ENCODE results near the gene NRF1.
"Not testable (repeated sequence)": the region's sequence is repeated elsewhere in the genome, so short reads cannot be mapped to it uniquely, and the experiment has no call there.

Gene NRF1

DNA sequence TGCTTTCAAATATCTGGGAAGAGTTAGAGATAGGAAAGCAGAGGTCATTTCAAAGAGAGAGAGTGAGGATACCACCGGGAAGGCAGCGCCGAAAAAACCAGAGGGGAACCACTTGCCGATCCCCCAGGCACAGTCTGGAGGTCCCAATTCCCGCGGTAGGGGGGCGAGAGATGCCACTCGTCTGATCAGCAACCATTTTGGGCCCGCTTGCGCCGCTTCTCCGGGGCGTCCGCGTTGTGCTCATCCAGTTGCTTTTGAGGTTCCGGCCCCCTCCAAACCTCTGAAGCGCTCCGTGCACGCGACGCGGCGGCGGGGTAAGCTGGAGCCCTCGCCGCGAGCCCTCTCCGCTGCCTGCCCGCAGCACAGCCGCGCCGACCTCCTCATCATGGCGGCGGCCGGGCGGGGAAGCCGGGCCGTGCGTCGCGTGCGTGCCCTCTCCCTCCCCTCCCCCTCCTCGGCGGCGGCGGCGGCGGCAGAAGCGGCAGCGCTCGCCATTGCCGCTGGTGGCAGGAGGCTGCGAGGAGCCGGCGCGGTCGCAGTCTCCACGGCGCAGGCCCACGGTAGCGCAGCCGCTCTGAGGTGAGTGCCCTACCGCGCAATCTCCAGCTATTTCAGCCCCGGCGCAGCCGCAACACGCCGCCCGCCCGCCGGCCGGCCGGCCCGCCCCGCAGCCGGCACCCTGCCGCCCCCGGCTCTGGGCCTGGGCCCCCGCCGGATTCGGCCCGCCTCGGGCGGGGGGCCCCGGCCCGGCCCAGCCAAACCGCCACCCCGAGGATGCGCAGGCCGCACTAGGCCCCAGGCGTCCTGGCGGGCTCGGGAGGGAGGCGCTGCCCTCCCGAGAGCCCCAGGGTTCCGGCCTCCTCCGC lies at the start of gene NRF1:
Gene NRF1, plus strand, starts transcription at position 475 of the 866 bp plus-strand sequence. CDS start 45,632 bp downstream, outside the sequence.
- TF ChIP-seq, protein P1, sequence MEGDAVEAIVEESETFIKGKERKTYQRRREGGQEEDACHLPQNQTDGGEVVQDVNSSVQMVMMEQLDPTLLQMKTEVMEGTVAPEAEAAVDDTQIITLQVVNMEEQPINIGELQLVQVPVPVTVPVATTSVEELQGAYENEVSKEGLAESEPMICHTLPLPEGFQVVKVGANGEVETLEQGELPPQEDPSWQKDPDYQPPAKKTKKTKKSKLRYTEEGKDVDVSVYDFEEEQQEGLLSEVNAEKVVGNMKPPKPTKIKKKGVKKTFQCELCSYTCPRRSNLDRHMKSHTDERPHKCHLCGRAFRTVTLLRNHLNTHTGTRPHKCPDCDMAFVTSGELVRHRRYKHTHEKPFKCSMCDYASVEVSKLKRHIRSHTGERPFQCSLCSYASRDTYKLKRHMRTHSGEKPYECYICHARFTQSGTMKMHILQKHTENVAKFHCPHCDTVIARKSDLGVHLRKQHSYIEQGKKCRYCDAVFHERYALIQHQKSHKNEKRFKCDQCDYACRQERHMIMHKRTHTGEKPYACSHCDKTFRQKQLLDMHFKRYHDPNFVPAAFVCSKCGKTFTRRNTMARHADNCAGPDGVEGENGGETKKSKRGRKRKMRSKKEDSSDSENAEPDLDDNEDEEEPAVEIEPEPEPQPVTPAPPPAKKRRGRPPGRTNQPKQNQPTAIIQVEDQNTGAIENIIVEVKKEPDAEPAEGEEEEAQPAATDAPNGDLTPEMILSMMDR (conservative IDR thresholded peaks at IDR 0.05) = peak; percentile 16
- TF ChIP-seq ZFX (IDR thresholded peaks at IDR 0.05) = peak; percentile 100

DNA sequence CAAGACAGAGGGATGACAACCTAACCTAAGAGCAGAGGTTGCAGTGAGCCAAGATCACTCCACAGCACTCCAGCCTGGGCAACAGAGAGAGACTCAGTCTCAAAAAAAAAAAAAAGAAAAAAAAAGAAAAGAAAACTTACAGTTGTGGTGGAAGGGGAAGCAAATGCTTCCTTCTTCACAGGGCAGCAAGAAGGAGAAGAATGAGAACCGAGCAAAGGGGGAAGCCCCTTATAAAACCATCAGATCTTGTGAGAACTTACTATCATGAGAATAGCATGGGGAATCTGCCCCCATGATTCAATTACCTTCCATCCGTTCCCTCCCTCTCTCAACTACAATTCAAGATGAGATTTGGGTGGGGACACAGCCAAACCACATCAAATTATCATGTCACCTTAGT lies 45.2 kb upstream of the NRF1 start:
- H3K27ac ChIP-seq = not testable (repeated sequence)

More for the DNA sequence above, at the start of gene NRF1:
- H3K27ac ChIP-seq = peak within 1 kb of the TSS; percentile 97

DNA sequence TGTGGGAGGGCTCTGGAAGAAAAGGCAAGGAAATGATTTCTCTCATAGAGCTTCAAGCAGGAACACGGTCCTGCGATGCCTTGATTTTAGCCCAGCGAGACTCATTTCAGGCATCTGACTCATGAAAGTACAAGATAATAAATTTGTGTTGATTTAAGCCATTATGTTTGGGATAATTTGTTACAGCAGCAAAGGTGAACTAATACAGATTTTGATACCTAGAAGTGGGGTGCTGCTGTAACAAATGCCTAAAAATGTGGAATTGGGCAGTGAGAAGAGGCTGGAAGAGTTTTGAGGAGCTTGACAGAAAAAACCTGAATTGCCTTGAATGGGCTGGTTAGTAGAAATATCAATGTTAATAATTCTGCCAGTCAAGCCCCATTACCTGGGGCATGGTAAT lies 44.1 kb upstream of the NRF1 start:
- no peak for TF ChIP-seq ZFX (IDR thresholded peaks at IDR 0.05)
- TF ChIP-seq, protein P1 (conservative IDR thresholded peaks at IDR 0.05) = no peak
- no peak overlapping the region for H3K27ac ChIP-seq

DNA sequence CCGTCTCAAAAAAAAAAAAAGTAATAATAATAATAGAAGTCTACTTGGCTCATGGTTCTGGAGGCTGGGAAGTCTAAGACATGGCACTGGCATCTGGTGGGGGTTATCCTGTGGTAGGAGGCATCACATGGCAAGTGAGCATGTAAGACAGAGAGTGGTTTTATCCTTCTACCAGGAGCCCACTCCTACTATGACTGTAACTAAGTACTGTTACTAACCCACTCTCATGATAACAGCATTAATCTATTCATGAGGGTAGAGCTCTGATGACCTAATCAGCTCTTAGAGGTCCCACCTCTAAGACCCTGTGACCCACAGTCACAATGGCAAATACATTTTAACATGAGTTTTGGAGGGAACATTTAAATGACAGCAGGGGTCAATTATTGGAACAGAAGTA lies 43.3 kb upstream of the NRF1 start:
- TF ChIP-seq, protein P1 (conservative IDR thresholded peaks at IDR 0.05) = no peak
- TF ChIP-seq ZFX (IDR thresholded peaks at IDR 0.05) = no peak

DNA sequence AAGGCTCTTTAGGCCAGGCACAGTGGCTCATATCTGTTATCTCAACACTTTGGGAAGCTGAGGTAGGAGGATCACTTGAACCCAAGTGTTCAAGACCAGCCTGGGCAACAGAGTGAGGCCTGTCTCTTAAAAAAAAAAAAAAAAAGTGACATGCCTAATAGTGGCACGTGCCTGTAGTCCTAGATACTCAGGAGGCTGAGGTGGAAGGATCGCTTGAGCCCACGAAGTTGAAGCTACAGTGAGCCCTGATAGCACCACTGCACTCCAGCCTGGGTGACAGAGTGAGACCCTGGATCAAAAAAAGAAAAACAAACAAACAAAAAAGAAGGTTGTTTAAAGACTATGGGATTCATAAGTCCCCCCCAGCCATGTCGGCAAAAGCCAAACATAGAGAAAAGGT lies 42.2 kb upstream of the NRF1 start:
- no peak for TF ChIP-seq ZFX (IDR thresholded peaks at IDR 0.05)
- TF ChIP-seq, protein P1 (conservative IDR thresholded peaks at IDR 0.05) = no peak
- H3K27ac ChIP-seq = no peak overlapping the region

More for the DNA sequence above, 43.3 kb upstream of the NRF1 start:
- no peak overlapping the region for H3K27ac ChIP-seq

DNA sequence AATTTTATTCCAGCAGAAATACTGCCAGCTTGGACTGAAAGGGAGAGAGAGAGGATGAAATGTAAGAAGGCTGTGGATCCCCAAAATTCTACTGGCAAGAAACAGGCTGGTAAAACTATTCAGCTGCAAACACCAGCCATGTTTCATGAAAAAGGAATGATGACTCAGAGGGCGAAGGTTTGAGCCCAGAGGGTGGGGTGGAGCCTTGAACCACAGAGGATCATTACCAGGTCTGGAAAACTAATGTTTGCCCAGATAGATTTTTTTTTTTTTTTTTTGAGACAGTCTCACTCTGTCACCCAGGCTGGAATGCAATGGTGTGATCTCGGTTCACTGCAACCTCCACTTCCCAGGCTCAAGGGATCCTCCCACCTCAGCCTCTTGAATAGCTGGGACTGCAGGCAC lies 41.7 kb upstream of the NRF1 start:
- no peak for TF ChIP-seq ZFX (IDR thresholded peaks at IDR 0.05)
- TF ChIP-seq, protein P1 (conservative IDR thresholded peaks at IDR 0.05) = no peak
- H3K27ac ChIP-seq = no peak overlapping the region

DNA sequence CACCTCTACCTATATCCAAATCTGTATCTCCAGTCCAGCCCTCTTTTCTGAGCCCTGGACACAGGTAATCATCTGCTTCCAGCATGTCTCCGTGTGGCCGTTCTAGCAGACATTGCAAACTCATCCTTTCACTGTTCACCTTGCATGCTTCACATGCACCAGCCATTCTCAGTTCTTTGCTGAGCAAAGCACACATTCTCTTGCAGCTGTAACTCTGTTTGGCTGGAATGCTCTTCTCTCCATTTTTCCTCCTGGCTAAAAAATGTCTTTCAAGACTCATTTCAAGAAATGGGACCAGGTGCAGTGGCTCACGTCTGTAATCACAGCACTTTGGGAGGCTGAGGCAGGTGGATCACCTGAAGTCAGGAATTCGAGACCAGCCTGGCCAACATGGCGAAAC lies 40.3 kb upstream of the NRF1 start:
- no peak overlapping the region for H3K27ac ChIP-seq
- TF ChIP-seq, protein P1 (conservative IDR thresholded peaks at IDR 0.05) = no peak
- no peak for TF ChIP-seq ZFX (IDR thresholded peaks at IDR 0.05)

DNA sequence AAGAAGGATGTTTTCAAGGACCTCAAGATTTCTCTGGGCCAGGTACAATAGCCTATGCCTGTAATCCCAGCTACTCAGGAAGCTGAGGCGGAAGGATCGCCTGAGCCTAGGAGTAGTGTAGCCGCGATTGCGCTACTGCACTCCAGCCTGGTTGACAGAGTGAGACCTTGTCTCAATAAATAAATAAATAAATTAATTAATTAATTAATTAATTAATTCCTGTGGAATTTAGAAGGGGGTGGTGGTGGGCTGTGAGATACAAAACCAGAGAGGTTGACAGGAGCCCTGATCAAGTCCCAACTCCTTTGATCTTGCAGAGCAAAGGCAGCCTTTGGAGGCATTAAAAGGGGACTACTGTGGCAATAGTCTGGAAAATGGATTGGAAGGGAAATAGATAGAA lies 39.3 kb upstream of the NRF1 start:
- TF ChIP-seq, protein P1 (conservative IDR thresholded peaks at IDR 0.05) = no peak
- TF ChIP-seq ZFX (IDR thresholded peaks at IDR 0.05) = no peak
- no peak overlapping the region for H3K27ac ChIP-seq
